Lung microvascular endothelial cell (primary cell): Measurements from ENCODE around the gene ELK3. TPM values are rescaled to one million over a fixed set of nuclear protein-coding genes. Genes with fewer than 3 reads are reported as not detected.

Source experiments
- DNase-seq, 2 donors: peaks; one replicate each; pipeline versions ENCODE4 v3.0.0 to v3.0.0-alpha.2; 2010; ENCODE audit warnings: low read depth in 2 of 2
- total RNA-seq: library from RNA; depleted of rRNA; stranded (reverse); fragments of >200 nt; gene quantifications from 2 replicates; pipeline ENCODE4 v1.2.1, GENCODE V29; 2014

Gene ELK3
- total RNA-seq, 1 donor from 2014 or later, result 47.2 TPM

GRCh38 chr12:96256672-96257361 lies 62.6 kb downstream of the ELK3 start:
- peak in 1 of 2 donors; percentile 7 for DNase-seq

GRCh38 chr12:96257550-96258103 lies 63.5 kb downstream of the ELK3 start:
- peak in 1 of 2 donors; percentile 34 for DNase-seq

DNA sequence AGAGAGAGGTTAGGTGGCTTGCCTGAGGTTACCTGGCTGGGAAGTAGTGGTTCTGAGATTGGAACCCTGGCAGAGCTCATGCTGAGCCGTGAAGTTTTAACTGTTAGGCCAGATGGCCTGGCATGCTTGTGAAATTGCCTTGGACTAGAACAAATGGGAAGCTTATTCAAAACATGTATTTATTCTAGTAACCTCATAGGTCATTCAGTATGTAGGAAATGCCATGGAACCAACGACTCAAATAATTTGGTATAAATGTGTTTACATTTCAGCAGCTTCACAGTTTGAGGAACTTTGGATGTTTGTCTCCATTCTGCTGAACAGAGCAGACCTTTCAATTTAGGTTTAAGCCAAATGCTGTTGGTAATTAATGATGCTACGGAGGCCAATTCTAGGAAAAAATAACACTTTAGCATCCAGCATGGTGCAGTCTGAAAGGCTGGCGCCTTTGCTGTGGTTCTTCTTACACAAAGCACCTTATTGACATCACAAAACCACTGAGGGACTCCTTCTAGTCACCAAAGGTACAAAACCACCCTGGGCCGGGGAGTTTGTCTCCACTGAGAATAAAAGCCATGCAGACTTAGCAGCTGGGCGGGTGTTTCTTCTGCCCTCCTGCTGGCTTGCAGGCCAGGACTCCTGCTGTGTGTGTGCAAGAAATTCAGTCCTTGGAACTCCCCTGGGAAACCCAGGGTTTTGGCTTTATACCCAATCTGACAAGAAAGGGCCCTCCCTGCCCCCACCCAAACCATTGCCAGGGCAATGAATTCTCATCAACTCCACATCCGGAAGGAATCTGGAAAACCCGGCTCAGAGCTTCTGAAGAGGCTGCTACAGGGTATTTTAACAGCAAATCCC lies 64.2 kb downstream of the ELK3 start:
- peak; percentile 57 to 88 for DNase-seq

DNA sequence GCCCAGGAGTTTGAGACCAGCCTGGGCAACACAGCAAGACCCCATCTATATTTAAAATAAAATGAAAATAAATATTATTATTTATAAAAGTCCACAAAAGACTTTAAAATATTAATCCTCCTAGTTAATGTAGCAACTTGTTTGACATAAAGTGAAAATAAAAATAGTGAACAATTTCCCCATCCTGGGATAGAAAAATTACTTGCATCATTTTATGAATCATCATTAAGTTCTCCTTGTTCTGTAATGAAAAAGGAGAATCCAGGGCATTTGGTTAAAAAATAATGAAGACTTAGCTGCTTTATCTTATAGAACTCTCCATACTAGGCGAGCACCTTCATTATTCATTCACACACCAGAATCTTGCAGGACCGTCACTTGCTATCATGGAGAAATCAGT lies 66.1 kb downstream of the ELK3 start:
- DNase-seq, result no peak

GRCh38 chr12:96260644-96261043 lies 66.5 kb downstream of the ELK3 start:
- peak in 1 of 2 donors; percentile 13 for DNase-seq

GRCh38 chr12:96261557-96261956 lies 67.4 kb downstream of the ELK3 start:
- peak; percentile 24 to 68 for DNase-seq

DNA sequence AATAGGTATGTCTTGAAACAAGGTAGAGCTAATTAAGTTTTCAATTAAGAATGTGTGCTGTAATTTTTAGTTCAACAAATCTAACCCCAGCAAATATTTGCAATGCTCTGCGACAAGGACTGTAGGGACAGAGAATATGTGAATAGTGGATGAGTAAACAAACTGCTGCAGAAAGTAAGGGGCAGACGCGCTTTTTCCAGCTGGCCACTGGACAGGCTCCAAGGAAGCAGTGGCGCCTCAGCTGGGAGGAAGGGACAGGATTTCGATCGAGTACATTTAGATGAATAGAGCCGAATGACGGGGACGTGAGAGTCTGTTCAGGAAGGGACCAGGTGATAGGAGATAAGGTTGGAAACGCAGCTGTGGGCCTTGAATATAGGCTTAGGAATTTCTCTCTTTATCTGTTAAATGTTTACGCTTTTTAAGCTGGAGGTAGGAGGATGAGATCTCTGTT lies 69.3 kb downstream of the ELK3 start:
- DNase-seq, result peak; percentile 84 to 91

- DNase-seq, result no peak
These were observed 71.2 kb downstream of the ELK3 start for GRCh38 chr12:96265400-96265799.

DNA sequence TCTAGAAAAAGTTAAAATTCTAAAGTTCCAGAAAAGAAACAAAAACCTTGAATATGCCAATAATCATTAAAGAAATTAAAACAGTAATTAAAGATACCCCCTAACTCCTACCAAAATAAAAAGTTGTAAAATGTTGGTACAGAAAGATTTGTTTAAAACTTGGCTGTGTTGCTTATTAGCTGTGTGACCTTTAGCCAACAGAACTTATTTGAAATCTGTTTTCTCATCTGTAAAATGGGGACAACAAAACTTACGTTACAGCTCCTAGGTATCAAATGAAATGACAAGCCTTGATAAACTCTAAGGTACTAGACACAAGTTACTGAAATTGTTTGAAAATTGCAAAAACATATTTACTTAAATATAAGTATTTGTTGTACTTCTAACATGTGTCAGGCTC lies 71.7 kb downstream of the ELK3 start:
- no peak for DNase-seq

DNA sequence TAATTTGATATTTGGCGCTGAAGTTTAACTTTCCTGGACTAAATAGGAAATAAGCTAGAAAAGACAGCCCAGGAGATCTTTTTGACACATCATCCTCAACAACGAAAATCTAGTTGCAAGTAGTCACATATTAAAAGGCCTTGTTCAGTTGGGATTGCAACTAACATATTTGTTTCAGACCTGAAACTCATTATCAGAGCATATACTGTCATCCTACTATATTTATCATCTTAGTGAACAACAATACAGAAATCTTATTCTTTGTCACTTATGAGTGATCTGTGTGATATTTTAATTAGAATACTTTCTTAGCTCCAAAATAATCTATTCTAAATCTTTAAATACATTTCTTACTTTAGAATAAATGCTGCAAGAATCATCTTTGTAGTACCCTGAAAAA lies 72.1 kb downstream of the ELK3 start:
- DNase-seq, result no peak

GRCh38 chr12:96271469-96272199 lies 77.5 kb downstream of the ELK3 start:
- no peak for DNase-seq

DNA sequence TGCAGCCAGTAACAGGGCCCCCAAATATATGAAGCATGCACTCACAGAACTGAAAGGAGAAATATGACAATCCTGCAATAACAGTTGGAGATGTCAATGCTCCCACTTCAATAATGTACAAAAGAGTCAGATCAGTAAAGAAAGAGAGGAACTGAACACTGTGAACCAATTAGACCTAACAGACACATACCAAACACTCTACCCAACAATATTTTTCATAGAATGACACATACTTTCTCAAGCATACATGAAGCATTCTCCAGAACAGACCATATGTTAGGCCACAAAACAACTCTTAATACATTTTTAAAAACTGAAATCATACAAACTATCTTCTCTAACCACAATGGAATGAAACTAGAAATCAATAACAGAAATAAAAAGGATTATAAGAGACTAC lies 80.2 kb downstream of the ELK3 start:
- DNase-seq, result no peak

- peak in 1 of 2 donors; percentile 60 for DNase-seq
These were observed 91.0 kb downstream of the ELK3 start for GRCh38 chr12:96285158-96285557.

GRCh38 chr12:96289067-96289466 lies 94.9 kb downstream of the ELK3 start:
- no peak for DNase-seq

DNA sequence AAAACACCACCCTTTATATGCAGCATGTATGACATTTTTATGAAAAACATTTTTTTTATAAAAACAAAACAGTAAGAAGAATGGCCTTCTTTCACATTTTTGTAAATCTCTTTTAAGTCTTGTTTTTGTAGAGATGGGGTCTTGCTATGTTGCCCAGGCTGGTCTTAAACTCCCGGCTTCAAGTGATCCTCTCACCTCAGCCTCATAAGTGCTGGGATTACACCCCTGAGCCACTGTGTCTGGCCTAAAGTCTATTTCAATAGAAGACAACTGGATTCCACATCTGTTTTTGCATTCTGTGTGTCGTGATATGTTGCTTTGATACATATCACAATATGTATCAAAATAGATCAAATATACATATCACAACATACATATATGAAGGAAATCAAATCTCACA lies 98.9 kb downstream of the ELK3 start:
- DNase-seq, result no peak

- DNase-seq, result no peak
These were observed 100.7 kb downstream of the ELK3 start for GRCh38 chr12:96294831-96295230.

DNA sequence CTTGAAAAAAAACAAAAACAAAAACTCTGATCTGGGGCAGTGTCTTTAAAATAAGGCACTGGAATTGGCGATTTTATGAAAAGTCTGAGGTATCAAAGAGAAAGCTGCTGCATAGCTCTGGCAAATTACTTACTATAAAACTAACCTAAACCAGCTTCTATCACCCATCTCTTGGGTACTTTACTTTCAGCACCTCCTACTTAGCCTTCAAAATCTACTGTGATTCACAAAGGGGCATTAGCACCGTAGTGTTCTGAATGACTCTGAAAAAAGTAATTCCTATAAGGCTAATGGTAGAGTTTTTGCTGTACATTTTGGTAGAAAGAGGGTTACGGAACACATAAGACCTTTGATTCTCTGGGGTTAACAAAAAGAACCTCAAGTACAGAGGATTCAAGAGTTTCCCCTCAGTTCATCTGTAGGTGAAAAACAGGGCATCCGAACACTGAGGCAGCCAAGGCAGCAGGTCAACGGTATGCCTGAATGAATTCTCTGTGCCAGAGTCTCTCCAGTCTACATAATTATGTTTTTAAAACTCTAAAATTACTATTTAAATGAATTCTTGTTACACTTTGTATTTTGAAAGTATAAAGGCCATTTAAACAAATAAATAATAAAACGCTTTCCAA lies 101.5 kb downstream of the ELK3 start:
- DNase-seq, result no peak

- no peak for DNase-seq
These were observed 103.3 kb downstream of the ELK3 start for GRCh38 chr12:96297504-96297903.

DNA sequence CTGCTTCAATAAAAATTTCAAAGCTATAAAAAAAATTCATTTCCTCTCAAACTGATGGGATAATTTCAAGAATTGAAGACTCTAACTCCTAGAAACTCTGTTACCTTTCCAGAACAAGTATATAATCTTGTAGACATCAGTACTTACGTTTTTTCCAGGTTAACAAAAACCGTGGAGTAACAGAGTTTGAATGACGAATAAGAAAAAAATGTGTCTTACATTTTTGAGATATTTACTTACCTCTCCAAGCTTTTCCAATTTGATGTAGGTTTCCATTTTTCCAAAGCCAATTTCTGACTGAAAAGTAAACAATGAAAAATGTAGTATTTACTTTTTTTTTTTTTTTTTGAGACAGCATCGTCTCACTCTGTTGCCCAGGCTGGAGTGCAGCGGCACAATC lies 105.9 kb downstream of the ELK3 start:
- no peak for DNase-seq

DNA sequence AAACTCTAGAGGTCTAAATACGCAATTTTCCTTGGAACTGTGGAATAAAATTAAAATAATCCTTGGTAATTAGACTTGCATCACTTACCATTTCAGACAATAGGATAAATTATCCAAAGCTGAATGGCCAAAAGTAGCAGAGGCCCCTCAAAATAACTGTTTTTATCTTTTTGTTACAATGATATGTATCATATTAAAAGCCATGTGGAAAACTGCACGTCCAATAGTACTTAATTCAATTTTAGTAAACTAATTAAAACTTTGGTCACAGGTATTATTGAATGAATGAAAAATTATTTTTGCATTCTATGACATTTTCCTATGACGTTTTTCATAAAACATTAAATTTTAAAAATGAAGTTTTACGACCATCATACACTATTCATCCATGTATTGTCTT lies 107.6 kb downstream of the ELK3 start:
- DNase-seq, result no peak

DNA sequence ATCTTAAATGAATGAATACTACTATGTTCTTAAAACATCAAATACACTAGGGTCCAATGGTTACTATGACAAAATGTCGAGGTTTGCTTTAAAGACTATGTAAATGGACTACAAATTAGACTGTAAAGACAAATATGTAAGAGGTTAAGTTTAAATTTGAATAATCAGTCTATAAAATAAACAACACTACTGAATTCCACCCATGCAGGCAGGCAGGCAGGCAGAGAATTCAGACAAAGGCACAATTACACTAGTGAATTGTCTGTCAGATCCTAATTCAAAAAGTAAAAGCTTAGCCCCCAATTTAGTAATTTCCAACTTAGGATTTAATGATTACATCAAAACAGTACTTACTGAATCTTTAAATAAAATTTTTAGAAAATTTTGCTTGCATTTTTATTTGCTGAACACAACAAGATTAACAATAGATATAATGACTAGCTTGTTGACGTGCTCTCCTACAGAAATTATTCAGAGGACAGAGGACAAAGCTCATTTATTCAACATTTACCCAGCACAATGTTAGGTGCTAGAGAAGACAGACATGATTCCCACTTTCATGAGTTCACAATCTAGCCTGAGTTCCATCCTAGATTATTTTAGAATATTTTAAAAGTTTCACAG lies 108.6 kb downstream of the ELK3 start:
- DNase-seq, result no peak
